ENCODE measurements around the gene IRF2. TPM values are rescaled to one million over a fixed set of nuclear protein-coding genes. Genes with fewer than 3 reads are reported as not detected.

Gene IRF2
- total RNA-seq, 3 donors from 2014 or later, result 39.3 to 59.8 (median 53.5) TPM

GRCh38 chr4:184417802-184418511 lies 56.4 kb downstream of the IRF2 start:
- peak; percentile 62 for ATAC-seq
- Histone ChIP-seq H3K4me3 (no peak overlapping the region), H3K36me3 (ENCODE audit: low read depth) (no peaks in the 10 kb centered on the region), H3K4me1 (ENCODE audit: low read depth) (peaks cover 24% of the 10 kb centered on the region), H3K9me3 (no peaks in the 10 kb centered on the region)
- intact Hi-C loops (cut with DNase I, micrococcal nuclease), result no loop called here
- no peak for TF ChIP-seq CTCF (IDR thresholded peaks at IDR 0.05)
- no peak for DNase-seq

GRCh38 chr4:184416913-184417734 lies 57.2 kb downstream of the IRF2 start:
- intact Hi-C loops (cut with DNase I, micrococcal nuclease), result no loop called here
- DNase-seq (no peak), ATAC-seq (peak; percentile 39)
- Histone ChIP-seq H3K4me3 (no peak overlapping the region), H3K4me1 (ENCODE audit: low read depth) (peaks cover 24% of the 10 kb centered on the region), H3K9me3 (no peaks in the 10 kb centered on the region), H3K36me3 (ENCODE audit: low read depth) (no peaks in the 10 kb centered on the region)
- TF ChIP-seq CTCF (IDR thresholded peaks at IDR 0.05), result no peak

- ATAC-seq (no peak), DNase-seq (no peak)
- Histone ChIP-seq H3K36me3 (ENCODE audit: low read depth) (no peaks in the 10 kb centered on the region), H3K4me1 (ENCODE audit: low read depth) (peaks cover 21% of the 10 kb centered on the region), H3K9me3 (no peaks in the 10 kb centered on the region), H3K4me3 (no peak overlapping the region)
- no peak for TF ChIP-seq CTCF (IDR thresholded peaks at IDR 0.05)
- intact Hi-C loops (cut with DNase I, micrococcal nuclease), result no loop called here
These were observed 59.3 kb downstream of the IRF2 start for GRCh38 chr4:184415071-184415470.

GRCh38 chr4:184413261-184414046 lies 60.9 kb downstream of the IRF2 start:
- no peak for TF ChIP-seq CTCF (IDR thresholded peaks at IDR 0.05)
- intact Hi-C loops (cut with DNase I, micrococcal nuclease), result no loop called here
- no peak for DNase-seq
- Histone ChIP-seq H3K4me3 (no peak overlapping the region), H3K4me1 (ENCODE audit: low read depth) (peaks cover 18% of the 10 kb centered on the region), H3K36me3 (ENCODE audit: low read depth) (no peaks in the 10 kb centered on the region), H3K9me3 (no peaks in the 10 kb centered on the region)
- peak; percentile 86 for ATAC-seq

- Histone ChIP-seq H3K36me3 (ENCODE audit: low read depth) (no peaks in the 10 kb centered on the region), H3K9me3 (no peaks in the 10 kb centered on the region), H3K4me1 (ENCODE audit: low read depth) (peaks cover 27% of the 10 kb centered on the region), H3K4me3 (no peak overlapping the region)
- DNase-seq (no peak), ATAC-seq (no peak)
- no peak for TF ChIP-seq CTCF (IDR thresholded peaks at IDR 0.05)
- intact Hi-C loops (cut with DNase I, micrococcal nuclease), result no loop called here
These were observed 63.6 kb downstream of the IRF2 start for GRCh38 chr4:184410748-184411147.
